Ascending aorta (tissue), 2 donors: ENCODE data around the gene INO80C. TPM values are rescaled to one million over a fixed set of nuclear protein-coding genes. Genes with fewer than 3 reads are reported as not detected.

ENCODE experiments used
- DNase-seq, 2 donors: peaks; one replicate each; pipeline ENCODE4 v3.0.0-alpha.2; 2019; ENCODE audit warnings: low spot score in 2 of 2
- H3K27ac ChIP-seq, 2 donors: fragments of 200-600 bp; sonication (generic); one replicate each; pipeline ENCODE4 v1.5.1; 2016 to 2017; ENCODE audit warnings: mild to moderate bottlenecking in 1 of 2
- H3K27me3 ChIP-seq: fragments of 200-600 bp; sonication (generic); one replicate; pipeline ENCODE4 v1.5.1; 2017
- H3K36me3 ChIP-seq, 2 donors: fragments of 200-600 bp; sonication (generic); one replicate each; pipeline ENCODE4 v1.5.1; 2016
- H3K4me1 ChIP-seq, 2 donors: fragments of 200-600 bp; sonication (generic); one replicate each; pipeline ENCODE4 v1.5.1; 2016 to 2017; ENCODE audit warnings: mild to moderate bottlenecking in 1 of 2
- H3K4me3 ChIP-seq, 2 donors: fragments of 200-600 bp; sonication (generic); one replicate each; pipeline ENCODE4 v1.5.1; 2016 to 2017; ENCODE audit warnings: mild to moderate bottlenecking in 1 of 2
- H3K9me3 ChIP-seq, 2 donors: fragments of 200-600 bp; sonication (generic); one replicate each; pipeline ENCODE4 v1.5.1; 2016
- CTCF ChIP-seq, 3 experiments: fragments of 200-600 bp in 2 of 3; fragments of 450-650 bp in 1 of 3; sonication (generic) in 2 of 3; IDR thresholded peaks; one replicate each; pipeline ENCODE4 v1.5.1; 2016 to 2019; ENCODE audit warnings: antibody characterized with exemption in 3 of 3, mild to moderate bottlenecking in 1 of 3, moderate library complexity in 1 of 3
- intact Hi-C: fragments of 100-400 bp; cut with DNase I; formaldehyde crosslinking; loops from one replicate; pipeline ENCODE4 v1.15.1; 2023
- total RNA-seq: library from RNA; depleted of rRNA; stranded (reverse); fragments of >200 nt; gene quantifications from one replicate; pipeline ENCODE4 v1.1.0, GENCODE V29; 2016

INO80C gene
- total RNA-seq, 1 donor from 2014 or later, result 11.2 TPM

DNA sequence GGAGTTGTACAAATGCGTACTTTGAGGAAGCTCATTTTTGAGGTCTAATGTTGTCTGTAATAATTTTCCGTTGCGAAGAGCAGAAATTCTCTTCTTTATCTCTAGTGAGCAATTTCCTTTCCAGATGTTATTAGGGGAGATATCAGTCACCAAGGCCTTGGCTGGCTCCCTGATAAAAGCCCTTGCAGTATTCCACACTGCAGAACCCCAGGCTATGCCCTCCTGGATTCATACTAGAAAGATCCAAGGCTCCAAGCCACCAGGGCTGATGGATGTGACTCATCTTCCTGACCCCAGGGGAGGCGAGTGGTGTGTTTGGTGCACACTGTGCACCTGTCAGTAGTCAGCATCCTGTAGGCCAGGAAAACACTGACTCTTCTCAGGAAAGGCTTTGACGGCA, 34.7 kb downstream of the INO80C start:
- DNase-seq, result no peak
- Histone ChIP-seq H3K4me1 (peaks cover 9 to 31% of the 10 kb centered on the region in 2 donors), H3K27me3 (no peaks in the 10 kb centered on the region), H3K27ac (peak overlapping the region in 1 of 2 donors; percentile 48), H3K9me3 (no peaks in the 10 kb centered on the region), H3K36me3 (no peaks in the 10 kb centered on the region), H3K4me3 (no peak overlapping the region)
- TF ChIP-seq CTCF (IDR thresholded peaks at IDR 0.05), result no peak
- intact Hi-C loops, result no loop called here

DNA sequence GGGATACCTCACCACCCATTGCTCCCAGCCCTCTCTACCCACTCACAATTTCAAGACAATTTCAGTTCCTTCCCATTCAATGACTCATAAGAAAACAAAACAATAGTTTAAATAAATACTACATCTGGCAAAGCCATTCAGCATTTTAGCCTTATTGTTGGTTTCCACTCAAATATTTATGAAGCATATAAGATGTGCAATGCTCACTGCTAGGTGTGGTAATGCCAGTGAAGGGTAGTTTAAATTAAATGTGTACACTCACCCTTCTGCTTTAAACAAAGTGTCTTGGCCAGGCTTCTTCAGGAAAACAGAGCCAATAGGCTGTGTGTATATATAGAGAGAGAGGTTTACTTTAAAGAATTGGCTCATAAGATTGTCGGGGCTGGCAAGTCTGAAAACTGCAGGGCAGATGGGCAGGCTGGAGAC, 37.0 kb downstream of the INO80C start:
- Histone ChIP-seq H3K27ac (peak overlapping the region; percentile 50 to 60), H3K4me1 (peaks cover 9 to 32% of the 10 kb centered on the region in 2 donors), H3K36me3 (no peaks in the 10 kb centered on the region), H3K9me3 (no peaks in the 10 kb centered on the region), H3K27me3 (no peaks in the 10 kb centered on the region), H3K4me3 (no peak overlapping the region)
- DNase-seq, result no peak
- TF ChIP-seq CTCF (IDR thresholded peaks at IDR 0.05), result no peak
- intact Hi-C loops, result no loop called here

- no peak for DNase-seq
- Histone ChIP-seq H3K36me3 (no peaks in the 10 kb centered on the region), H3K4me3 (no peak overlapping the region), H3K27ac (no peak overlapping the region), H3K27me3 (no peaks in the 10 kb centered on the region), H3K4me1 (peaks cover 9 to 32% of the 10 kb centered on the region in 2 donors), H3K9me3 (no peaks in the 10 kb centered on the region)
- TF ChIP-seq CTCF (IDR thresholded peaks at IDR 0.05), result no peak
- intact Hi-C loops, result loop anchor here (5.0 kb wide), 1 partner anchor 37 kb away; the partner anchor contains the start of gene INO80C
These were observed 37.8 kb downstream of the INO80C start for GRCh38 chr18:35459997-35460396.

DNA sequence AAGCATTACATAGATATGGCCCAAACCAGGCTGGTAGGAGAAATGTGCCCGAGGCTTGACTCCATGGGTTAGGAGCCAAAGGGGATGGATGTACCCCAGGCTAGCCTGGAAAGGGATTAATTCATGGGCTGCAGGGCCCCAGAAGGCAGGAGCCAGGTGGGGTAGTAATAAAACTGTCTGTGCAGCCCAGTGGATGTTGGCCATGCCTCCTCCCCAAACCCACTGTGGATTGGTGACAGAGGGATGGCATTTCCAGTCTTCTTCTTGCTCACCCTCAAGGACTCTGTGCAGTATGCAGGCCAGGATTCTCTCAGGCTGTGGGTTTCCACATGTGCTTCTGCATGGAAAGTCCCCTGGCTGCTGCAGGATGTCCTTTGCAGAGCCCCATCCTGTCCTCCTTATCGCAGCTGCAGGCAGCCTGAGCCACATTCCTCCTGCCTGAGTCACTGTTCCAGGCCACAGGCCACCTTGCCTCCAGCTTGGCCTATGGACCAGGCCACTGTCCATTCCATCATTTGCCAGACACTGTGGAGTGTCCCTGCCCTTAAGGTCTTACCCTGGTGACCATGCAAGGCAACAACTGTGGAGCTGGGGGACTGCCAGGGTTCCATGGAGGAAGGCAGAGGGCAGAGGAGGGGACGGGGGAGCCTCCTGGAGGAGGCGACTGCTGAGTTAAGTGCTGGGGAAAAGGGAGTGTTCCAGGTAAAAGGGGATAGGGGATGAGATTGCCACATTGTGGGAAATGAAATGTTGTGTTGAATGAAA, 38.9 kb downstream of the INO80C start:
- H3K27ac ChIP-seq, result peak overlapping the region; percentile 29 to 33
- H3K36me3 ChIP-seq, result no peaks in the 10 kb centered on the region
- no peak for TF ChIP-seq CTCF (IDR thresholded peaks at IDR 0.05)
- DNase-seq, result peak in 1 of 2 donors; percentile 82
- H3K4me1 ChIP-seq, result peaks cover 9 to 32% of the 10 kb centered on the region in 2 donors
- no peaks in the 10 kb centered on the region for H3K9me3 ChIP-seq
- H3K4me3 ChIP-seq, result no peak overlapping the region
- intact Hi-C loops, result loop anchor here (5.0 kb wide), 1 partner anchor 38 kb away; the partner anchor contains the start of gene INO80C
- H3K27me3 ChIP-seq, result no peaks in the 10 kb centered on the region

DNA sequence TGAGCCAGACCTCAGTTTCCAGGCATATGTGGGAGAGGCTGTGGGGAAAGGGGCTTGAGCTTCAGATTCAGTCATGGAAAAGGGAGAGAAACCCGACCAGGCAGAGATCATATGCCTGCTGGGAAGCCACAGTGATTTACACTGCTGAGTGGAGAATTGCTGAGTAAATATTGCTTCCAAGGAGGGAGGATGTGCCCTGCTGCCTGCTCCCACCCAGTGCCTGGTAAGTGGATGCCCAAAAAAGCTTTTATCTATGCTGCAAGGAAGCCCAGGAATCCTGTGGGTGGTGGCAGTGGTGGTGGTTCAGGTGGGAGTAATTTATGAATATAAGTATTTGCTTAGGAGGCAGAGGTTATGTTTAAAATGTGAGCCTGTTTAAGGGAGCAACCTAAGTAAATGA, 39.5 kb downstream of the INO80C start:
- H3K36me3 ChIP-seq, result no peaks in the 10 kb centered on the region
- intact Hi-C loops, result loop anchor here (5.0 kb wide), 1 partner anchor 39 kb away; the partner anchor contains the start of gene INO80C
- H3K9me3 ChIP-seq, result no peaks in the 10 kb centered on the region
- DNase-seq, result no peak
- H3K27ac ChIP-seq, result peak overlapping the region in 1 of 2 donors; percentile 29
- TF ChIP-seq CTCF (IDR thresholded peaks at IDR 0.05), result no peak
- no peak overlapping the region for H3K4me3 ChIP-seq
- no peaks in the 10 kb centered on the region for H3K27me3 ChIP-seq
- peaks cover 9 to 32% of the 10 kb centered on the region in 2 donors for H3K4me1 ChIP-seq
